OCI-LY1 (cell line): ENCODE data around the gene ZSCAN10.

Experiments used
- CTCF ChIP-seq: fragments of 200-600 bp; sonication (generic), shearing (Covaris generic); IDR thresholded peaks from 2 replicates; pipeline ENCODE4 v1.5.1; 2017; ENCODE audit warnings: mild to moderate bottlenecking, antibody characterized with exemption, low read length, moderate library complexity, mixed read lengths
- EZH2 ChIP-seq: fragments of 200-600 bp; sonication (generic), shearing (Covaris generic); IDR thresholded peaks from 2 replicates; pipeline ENCODE4 v1.8.0; 2017; ENCODE audit warnings: borderline replicate concordance, mixed run types, mild to moderate bottlenecking, antibody characterized with exemption, low read length, moderate library complexity, mixed read lengths

GRCh38 chr16:3085868-3086595, 13.1 kb downstream of the ZSCAN10 start:
- TF ChIP-seq CTCF (no peak), EZH2 (no peak)
